GM12878 (cell line): ENCODE measurements around the gene MAML2. TPM values are rescaled to one million over a fixed set of nuclear protein-coding genes. Genes with fewer than 3 reads are reported as not detected.

Experiments used
- BACH1 ChIP-seq: fragments of 450-650 bp; IDR thresholded peaks from 2 replicates; pipeline ENCODE4 v1.6.1; 2017; ENCODE audit warnings: mild to moderate bottlenecking, borderline replicate concordance
- BRCA1 ChIP-seq: IDR thresholded peaks from 2 replicates; pipeline ENCODE4 v1.6.1; 2011; ENCODE audit warnings: low read depth, low read length, improper control_type of control experiment
- DPF2 ChIP-seq: fragments of 450-650 bp; IDR thresholded peaks from 2 replicates; pipeline ENCODE4 v1.6.1; 2017; ENCODE audit warnings: mild to moderate bottlenecking
- E4F1 ChIP-seq: fragments of 450-650 bp; IDR thresholded peaks from 2 replicates; pipeline ENCODE4 v1.6.1; 2018; ENCODE audit warnings: borderline replicate concordance, mild to moderate bottlenecking; ENCODE audit not compliant: partially characterized antibody
- HDAC2 ChIP-seq: fragments of 200-600 bp; sonication (generic); IDR thresholded peaks from 2 replicates; pipeline ENCODE4 v1.6.1; 2017
- MEF2A ChIP-seq: IDR thresholded peaks from 2 replicates; pipeline ENCODE4 v1.6.1; 2011; ENCODE audit warnings: low read depth, mild to moderate bottlenecking, low read length, moderate library complexity; ENCODE audit not compliant: insufficient read depth
- NBN ChIP-seq: fragments of 450-650 bp; IDR thresholded peaks from 2 replicates; pipeline ENCODE4 v1.6.1; 2016
- PAX5 ChIP-seq: IDR thresholded peaks from 2 replicates; pipeline ENCODE4 v1.6.1; 2011; ENCODE audit warnings: low read depth, low read length, borderline replicate concordance
- TCF12 ChIP-seq: IDR thresholded peaks from 2 replicates; pipeline ENCODE4 v1.6.1; 2011; ENCODE audit warnings: low read depth, mild to moderate bottlenecking, low read length
- WRNIP1 ChIP-seq: IDR thresholded peaks from 2 replicates; pipeline ENCODE4 v1.6.1; 2011; ENCODE audit warnings: low read depth, low read length, improper control_type of control experiment, borderline replicate concordance
- polyA plus RNA-seq, 11 experiments: library from polyadenylated mRNA; depleted of rRNA in 4 of 11; unstranded in 6 of 11; stranded (reverse) in 5 of 11; fragments of >200 nt; fragmentation: Nextera tagmentation in 4 of 11; fragmentation: Illumina TruSeq in 1 of 11; extraction: Ambion mirVana in 4 of 11; extraction: Trizol in 1 of 11; gene quantifications; 1 replicate in 1 of 11; 2 replicates in 10 of 11; pipeline versions ENCODE4 v1.2.1 to v1.2.3, GENCODE V29; 2011 to 2016; ENCODE audit warnings: inconsistent platforms in 2 of 11, missing spikeins in 2 of 11, low read depth in 1 of 11
- total RNA-seq, 4 experiments: library from RNA; depleted of rRNA in 3 of 4; stranded (reverse); fragments of >200 nt in 3 of 4; fragmentation: Illumina TruSeq in 1 of 4; extraction: Trizol in 1 of 4; gene quantifications; 2 replicates each; pipeline versions ENCODE4 v1.2.1 to v1.2.3, GENCODE V29; 2013 to 2021
- TF ChIP-seq, protein P1 (sequence below): fragments of 450-650 bp; formaldehyde crosslinking; IDR thresholded peaks from 2 replicates; pipeline ENCODE4 v1.4.0; 2022; ENCODE audit warnings: mild to moderate bottlenecking, moderate library complexity
- TF ChIP-seq, protein P2 (sequence below): IDR thresholded peaks from 2 replicates; pipeline ENCODE4 v1.6.1; 2012; ENCODE audit warnings: low read depth, low read length, improper control_type of control experiment

The MAML2 gene
- total and polyA plus RNA-seq, 10 of the 15 experiments (the other 5 are each of a cell fraction or from before 2014, with no cell fraction given), result 2.5 to 15.1 (median 12.0) TPM

GRCh38 chr11:96125400-96125799, 217.6 kb downstream of the MAML2 start (continued):
- TF ChIP-seq, protein P1, sequence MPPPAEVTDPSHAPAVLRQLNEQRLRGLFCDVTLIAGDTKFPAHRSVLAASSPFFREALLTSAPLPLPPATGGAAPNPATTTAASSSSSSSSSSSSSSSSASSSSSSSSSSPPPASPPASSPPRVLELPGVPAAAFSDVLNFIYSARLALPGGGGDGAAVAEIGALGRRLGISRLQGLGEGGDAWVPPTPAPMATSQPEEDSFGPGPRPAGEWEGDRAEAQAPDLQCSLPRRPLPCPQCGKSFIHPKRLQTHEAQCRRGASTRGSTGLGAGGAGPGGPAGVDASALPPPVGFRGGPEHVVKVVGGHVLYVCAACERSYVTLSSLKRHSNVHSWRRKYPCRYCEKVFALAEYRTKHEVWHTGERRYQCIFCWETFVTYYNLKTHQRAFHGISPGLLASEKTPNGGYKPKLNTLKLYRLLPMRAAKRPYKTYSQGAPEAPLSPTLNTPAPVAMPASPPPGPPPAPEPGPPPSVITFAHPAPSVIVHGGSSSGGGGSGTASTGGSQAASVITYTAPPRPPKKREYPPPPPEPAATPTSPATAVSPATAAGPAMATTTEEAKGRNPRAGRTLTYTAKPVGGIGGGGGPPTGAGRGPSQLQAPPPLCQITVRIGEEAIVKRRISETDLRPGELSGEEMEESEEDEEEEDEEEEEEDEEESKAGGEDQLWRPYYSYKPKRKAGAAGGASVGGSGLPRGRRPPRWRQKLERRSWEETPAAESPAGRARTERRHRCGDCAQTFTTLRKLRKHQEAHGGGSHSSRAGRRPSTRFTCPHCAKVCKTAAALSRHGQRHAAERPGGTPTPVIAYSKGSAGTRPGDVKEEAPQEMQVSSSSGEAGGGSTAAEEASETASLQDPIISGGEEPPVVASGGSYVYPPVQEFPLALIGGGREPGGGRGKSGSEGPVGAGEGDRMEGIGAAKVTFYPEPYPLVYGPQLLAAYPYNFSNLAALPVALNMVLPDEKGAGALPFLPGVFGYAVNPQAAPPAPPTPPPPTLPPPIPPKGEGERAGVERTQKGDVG (CRISPR knock-in tag), result no peak
- TF ChIP-seq PAX5 (no peak), HDAC2 (no peak), DPF2 (no peak), BRCA1 (no peak), BACH1 (no peak), E4F1 (no peak), NBN (no peak), WRNIP1 (no peak), MEF2A (no peak), TCF12 (no peak)
- TF ChIP-seq, protein P2, sequence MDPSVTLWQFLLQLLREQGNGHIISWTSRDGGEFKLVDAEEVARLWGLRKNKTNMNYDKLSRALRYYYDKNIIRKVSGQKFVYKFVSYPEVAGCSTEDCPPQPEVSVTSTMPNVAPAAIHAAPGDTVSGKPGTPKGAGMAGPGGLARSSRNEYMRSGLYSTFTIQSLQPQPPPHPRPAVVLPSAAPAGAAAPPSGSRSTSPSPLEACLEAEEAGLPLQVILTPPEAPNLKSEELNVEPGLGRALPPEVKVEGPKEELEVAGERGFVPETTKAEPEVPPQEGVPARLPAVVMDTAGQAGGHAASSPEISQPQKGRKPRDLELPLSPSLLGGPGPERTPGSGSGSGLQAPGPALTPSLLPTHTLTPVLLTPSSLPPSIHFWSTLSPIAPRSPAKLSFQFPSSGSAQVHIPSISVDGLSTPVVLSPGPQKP, result no peak
